Calu3 (cell line): ENCODE data around the gene CHKB. TPM values are rescaled to one million over a fixed set of nuclear protein-coding genes. Genes with fewer than 3 reads are reported as not detected.

Source experiments
- BruUV-seq: library from RNA; stranded (reverse); fragments of 400-500 nt; replicated peaks from 2 replicates; lab custom pipeline; 2021; lab: Mats Ljungman, UMichigan
- CTCF ChIA-PET: fragments of 300-600 bp; sonication (Branson Sonifier 250); formaldehyde crosslinking; loops from one replicate; lab custom pipeline; 2022; ENCODE audit warnings: antibody characterized with exemption; lab: Charles Lee
- DNase-seq: peaks from one replicate; pipeline ENCODE4 v3.0.0; 2022
- H3K27ac Mint-ChIP-seq: one replicate; pipeline ENCODE4 v1.8.0; 2022; ENCODE audit warnings: mixed read lengths; ENCODE audit not compliant: unreplicated experiment
- H3K27me3 Mint-ChIP-seq: one replicate; pipeline ENCODE4 v1.8.0; 2022; ENCODE audit warnings: mixed read lengths; ENCODE audit not compliant: unreplicated experiment
- H3K36me3 Mint-ChIP-seq: one replicate; pipeline ENCODE4 v1.8.0; 2022; ENCODE audit warnings: mild to moderate bottlenecking, moderate library complexity, mixed read lengths; ENCODE audit not compliant: insufficient read depth, unreplicated experiment
- H3K4me1 Mint-ChIP-seq: one replicate; pipeline ENCODE4 v1.8.0; 2022; ENCODE audit warnings: mild to moderate bottlenecking, low read depth, mixed read lengths; ENCODE audit not compliant: unreplicated experiment
- H3K4me3 Mint-ChIP-seq: one replicate; pipeline ENCODE4 v1.8.0; 2022; ENCODE audit warnings: mild to moderate bottlenecking, low read depth, moderate library complexity, mixed read lengths; ENCODE audit not compliant: unreplicated experiment
- H3K9me3 Mint-ChIP-seq: one replicate; pipeline ENCODE4 v1.8.0; 2022; ENCODE audit warnings: low read depth, mixed read lengths; ENCODE audit not compliant: unreplicated experiment
- CTCF ChIP-seq: fragments of 200-600 bp; IDR thresholded peaks from one replicate; pipeline ENCODE4 v1.8.0; 2022; ENCODE audit warnings: antibody characterized with exemption; ENCODE audit not compliant: unreplicated experiment
- intact Hi-C: fragments of 100-400 bp; cut with micrococcal nuclease; formaldehyde crosslinking; loops from one replicate; pipeline ENCODE4 v1.10.0; 2022; ENCODE audit not compliant: unreplicated experiment
- total RNA-seq: library from RNA; stranded (reverse); gene quantifications from 2 replicates; pipeline ENCODE4 v1.2.3, GENCODE V29; 2022

Gene CHKB
- total RNA-seq, 1 experiment from 2014 or later = 80.9 TPM

GRCh38 chr22:50548040-50548920 lies 34.4 kb downstream of the CHKB start:
- intact Hi-C loops = no loop called here
- no TSS peak for BruUV-seq
- H3K27me3 Mint-ChIP-seq = no peaks in the 10 kb centered on the region
- TF ChIP-seq CTCF = no peak
- H3K36me3 Mint-ChIP-seq = peaks cover 10% of the 10 kb centered on the region
- DNase-seq = no peak
- H3K9me3 Mint-ChIP-seq = no peaks in the 10 kb centered on the region
- CTCF ChIA-PET = no interaction called here
- no peak overlapping the region for H3K4me3 Mint-ChIP-seq
- no peak overlapping the region for H3K27ac Mint-ChIP-seq
- H3K4me1 Mint-ChIP-seq = peaks cover 14% of the 10 kb centered on the region

- DNase-seq = no peak
- no peak overlapping the region for H3K4me3 Mint-ChIP-seq
- no peak overlapping the region for H3K27ac Mint-ChIP-seq
- no peaks in the 10 kb centered on the region for H3K9me3 Mint-ChIP-seq
- peaks cover 10% of the 10 kb centered on the region for H3K36me3 Mint-ChIP-seq
- H3K27me3 Mint-ChIP-seq = no peaks in the 10 kb centered on the region
- CTCF ChIA-PET = no interaction called here
- intact Hi-C loops = no loop called here
- TF ChIP-seq CTCF = no peak
- H3K4me1 Mint-ChIP-seq = peaks cover 19% of the 10 kb centered on the region
- no TSS peak for BruUV-seq
Observed at GRCh38 chr22:50547263-50547985, 35.2 kb downstream of the CHKB start.

- no peaks in the 10 kb centered on the region for H3K27me3 Mint-ChIP-seq
- no TSS peak for BruUV-seq
- no peak for DNase-seq
- CTCF ChIA-PET = interaction anchor here (0.5 to 1.8 kb wide), 2 partner anchors 16 to 34 kb away, joined by 7 to 8 read pairs; partner anchors contain the start of gene SYCE3
- intact Hi-C loops = no loop called here
- TF ChIP-seq CTCF = no peak
- H3K36me3 Mint-ChIP-seq = peaks cover 13% of the 10 kb centered on the region
- H3K9me3 Mint-ChIP-seq = no peaks in the 10 kb centered on the region
- H3K4me1 Mint-ChIP-seq = peaks cover 23% of the 10 kb centered on the region
- H3K4me3 Mint-ChIP-seq = peak overlapping the region; percentile 43
- peak overlapping the region; percentile 92 for H3K27ac Mint-ChIP-seq
Observed at GRCh38 chr22:50546326-50547262, 36.1 kb downstream of the CHKB start.
